NCI-H1694 treated with DMSO at 0.1 percent for 48 hours (cell line): ENCODE data around the gene AIFM3.
"Not testable (repeated sequence)": the region's sequence is repeated elsewhere in the genome, so short reads cannot be mapped to it uniquely, and the experiment has no call there.

Experiments
- DNase-seq: peaks from one replicate; lab custom pipeline; 2025; lab: John Stamatoyannopoulos, UW

The AIFM3 gene

GRCh38 chr22:20957683-20958431 is 9.2 kb upstream of the AIFM3 start:
- DNase-seq: no peak

DNA sequence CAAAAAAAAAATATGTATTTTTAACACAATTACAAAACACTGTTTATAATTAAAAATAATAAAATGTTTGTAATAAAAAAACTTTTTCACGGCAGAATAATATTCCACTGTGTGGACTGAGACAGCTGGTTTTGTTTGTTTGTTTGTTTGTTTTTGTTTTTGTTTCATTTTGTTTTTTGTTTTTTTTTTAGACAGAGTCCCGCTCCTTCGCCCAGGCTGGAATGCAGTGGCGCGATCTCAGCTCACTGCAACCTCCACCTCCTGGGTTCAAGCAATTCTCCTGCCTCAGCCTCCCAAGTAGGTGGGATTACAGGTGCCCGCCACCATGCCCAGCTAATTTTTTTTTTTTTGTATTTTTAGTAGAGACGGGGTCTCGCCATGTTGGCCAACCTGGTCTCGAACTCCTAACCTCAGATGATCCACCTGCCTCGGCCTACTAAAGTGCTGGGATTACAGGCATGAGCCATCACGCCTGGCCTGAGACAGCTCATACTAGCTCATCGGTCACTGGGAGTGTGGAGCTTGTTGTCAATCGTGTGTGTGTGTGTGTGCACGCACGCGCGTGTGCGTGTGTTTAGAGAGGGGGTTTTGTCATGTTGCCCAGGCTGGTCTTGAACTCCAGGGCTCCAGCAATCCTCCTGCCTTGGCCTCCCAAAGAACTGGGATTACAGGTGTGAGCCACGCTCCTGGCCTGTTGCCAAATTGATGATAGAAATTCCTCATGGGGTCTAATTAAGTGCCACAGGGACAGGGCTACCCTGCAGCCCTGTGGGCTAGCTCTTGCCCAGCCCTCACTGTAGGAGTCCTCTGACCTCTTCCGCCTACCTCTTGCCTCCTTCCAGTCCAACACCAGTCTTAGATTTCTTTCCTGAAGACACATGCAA is 7.2 kb upstream of the AIFM3 start:
- DNase-seq: no peak

DNA sequence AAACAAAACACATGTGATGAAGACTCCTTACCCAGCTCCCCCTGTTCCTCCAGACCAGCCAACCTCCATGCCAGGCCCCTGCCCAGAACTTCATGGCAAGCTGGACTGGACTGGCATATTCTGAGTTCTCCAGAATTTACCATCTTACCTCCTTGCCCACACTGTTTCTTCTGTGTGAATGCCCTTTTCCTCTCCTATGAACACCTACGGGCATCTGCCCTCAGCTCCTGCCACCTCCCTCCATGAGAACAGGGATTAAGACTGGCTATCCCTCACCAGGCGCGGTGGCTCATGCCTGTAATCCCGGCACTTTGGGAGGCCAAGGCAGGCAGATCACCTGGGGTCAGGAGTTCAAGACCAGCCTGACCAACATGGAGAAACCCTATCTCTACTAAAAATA is 6.4 kb upstream of the AIFM3 start:
- DNase-seq: no peak

DNA sequence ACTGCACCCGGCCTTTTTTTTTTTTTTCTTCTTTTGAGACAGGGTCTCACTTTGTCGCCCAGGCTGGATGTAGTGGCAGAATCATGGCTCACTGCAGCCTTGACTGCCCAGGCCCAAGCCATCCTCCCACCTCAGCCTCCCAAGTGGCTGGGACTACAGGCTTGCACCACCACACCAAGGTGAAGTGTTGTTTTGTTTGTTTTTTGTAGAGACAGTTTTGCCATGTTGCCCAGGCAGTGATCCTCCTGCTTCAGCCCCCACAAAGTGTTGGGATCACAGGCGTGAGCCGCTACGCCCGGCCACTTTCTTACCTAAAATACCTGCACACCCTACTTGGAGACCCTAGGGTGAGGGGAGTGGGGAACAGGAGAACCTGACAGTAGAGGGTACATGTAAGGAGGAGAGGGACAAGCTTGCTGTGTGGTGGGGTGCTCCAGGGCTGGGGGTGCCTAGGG is 4.5 kb upstream of the AIFM3 start:
- DNase-seq: no peak

DNA sequence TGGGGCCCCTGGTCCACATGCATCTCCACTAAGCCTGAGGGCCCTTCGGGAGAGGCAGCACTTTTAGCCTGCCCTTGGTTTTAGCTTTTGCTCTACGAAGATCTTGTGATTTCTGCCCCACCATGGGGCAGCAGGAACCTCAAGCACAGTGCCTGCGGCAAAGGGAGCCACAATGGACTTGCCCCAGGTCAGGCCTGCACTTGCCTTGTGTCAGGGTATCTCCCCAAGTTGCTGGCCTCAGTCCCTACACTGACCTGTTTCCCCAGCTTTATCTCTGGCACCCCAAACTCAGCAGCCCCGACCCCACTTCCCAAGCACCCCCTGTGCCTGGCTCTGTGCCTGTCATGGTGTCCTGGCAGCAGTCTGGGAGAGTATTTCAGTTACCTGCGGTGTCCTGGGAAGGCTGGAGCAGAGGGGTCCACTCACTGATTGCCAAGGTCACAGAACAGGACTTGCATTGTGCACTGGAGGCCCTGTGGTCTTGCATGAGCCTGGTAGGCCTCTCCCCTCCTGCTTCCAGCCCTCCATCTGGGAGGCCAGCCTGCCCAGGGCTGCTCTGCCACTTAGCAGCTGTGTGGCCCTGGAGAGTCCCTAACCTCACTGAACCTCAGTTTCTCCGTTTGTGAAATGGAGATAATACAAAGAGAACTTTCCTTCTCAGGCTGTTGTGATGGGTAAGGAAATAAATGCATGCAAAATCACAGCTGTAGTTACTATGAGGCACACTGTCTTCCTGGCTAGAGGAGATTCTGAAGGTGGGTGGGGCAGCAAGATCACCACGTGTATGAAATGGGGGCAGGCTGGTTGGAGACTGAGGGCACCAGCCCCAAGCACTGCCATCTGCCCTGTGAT is 3.6 kb upstream of the AIFM3 start:
- no peak for DNase-seq

DNA sequence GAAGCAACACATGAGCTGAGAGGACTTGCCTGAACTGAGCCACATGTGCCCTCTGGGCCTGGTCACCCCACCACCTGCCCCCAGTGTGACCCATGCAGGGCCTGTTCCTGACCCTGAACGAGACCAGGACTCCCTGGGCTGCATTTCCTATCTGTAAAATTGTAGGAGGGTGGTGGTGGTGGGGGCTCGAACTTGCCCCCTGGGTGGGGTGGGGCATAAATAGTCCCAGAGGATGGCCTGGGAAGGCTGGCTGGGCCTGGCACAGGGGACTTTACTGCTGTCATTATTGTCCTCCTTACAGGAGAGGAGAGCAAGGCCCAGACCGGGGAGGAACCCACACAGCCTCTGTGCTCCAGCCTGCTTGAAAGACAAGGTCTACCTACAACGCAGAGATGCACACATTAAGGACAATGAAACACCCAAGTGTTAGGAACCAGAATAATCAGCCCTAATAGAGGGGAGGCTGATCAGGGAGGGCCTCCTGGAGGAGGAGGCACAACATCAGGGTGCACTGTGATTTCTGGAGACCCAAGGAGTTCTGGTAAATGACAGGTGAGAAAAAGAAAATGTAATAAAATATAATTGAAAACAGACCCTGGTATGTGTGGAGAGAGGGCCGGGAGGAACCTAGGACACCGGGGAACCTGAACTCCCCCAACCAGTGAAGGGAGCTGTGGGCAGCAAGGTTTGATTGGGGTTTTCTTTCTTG is 2.8 kb upstream of the AIFM3 start:
- no peak for DNase-seq

DNA sequence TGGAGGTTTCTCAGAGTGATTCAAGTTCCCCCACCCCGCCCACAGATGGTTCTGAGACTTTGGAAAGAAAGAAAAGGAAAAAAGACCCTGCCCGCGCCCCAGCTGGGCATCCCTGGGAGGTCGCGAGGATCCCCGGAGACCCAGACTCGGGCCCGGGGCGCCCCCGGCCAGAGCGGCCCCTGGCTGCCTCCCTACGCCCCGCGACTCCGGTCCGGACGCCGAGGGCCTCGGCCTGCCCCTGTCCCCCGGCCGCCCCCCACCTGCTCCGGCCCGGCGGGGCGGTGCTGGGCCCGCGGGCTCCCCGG is 2.3 kb upstream of the AIFM3 start:
- no peak for DNase-seq

- DNase-seq: no peak
Observed at GRCh38 chr22:20965104-20965887, 1.8 kb upstream of the AIFM3 start.

DNA sequence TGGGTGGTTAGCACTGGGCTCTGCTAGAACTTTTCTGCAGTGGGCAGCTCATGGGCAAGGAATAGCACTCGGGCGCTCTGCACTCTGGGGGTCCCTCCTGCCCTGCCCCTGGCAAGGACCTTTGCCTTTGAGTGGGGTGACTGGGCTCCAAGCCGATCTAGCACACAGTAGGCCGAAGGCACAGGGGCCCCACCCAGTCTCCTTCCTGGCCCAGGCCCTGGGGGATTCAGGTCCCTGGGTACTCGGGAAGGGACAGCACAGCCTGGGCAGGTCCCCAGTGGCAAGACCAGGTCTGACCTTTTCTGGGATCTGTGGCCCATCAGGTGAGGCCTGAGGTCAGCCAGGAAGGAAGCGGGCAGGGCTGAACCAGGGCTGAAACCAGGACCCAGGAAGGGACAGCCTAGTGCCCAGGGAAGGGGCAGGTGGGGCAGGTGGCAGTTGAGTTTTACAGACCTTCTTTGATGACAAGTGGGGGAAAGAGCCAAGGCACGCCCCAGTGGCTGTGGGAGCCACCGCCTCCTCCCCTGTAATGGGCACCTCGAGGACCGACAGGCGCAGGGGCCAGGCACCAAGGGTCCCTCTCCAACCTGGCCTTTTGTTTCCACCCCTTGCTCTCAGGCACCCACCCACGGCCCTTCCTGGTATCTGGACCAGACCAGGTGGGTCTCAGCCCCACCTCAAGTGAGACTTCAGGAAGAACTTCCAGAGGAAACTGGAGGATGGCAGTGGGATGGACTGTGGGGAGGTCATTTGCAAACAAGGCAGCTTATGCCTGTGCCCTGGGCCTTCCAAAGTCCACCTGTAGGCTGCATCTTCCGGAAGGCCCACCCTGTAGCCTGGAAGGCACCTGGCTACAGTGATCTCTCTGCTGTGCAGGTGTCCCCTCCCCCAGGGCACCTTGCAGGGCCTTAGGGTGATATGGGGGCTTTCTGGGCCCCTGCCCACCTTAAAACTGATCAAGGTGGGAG is 883 bp upstream of the AIFM3 start:
- DNase-seq: no peak

DNA sequence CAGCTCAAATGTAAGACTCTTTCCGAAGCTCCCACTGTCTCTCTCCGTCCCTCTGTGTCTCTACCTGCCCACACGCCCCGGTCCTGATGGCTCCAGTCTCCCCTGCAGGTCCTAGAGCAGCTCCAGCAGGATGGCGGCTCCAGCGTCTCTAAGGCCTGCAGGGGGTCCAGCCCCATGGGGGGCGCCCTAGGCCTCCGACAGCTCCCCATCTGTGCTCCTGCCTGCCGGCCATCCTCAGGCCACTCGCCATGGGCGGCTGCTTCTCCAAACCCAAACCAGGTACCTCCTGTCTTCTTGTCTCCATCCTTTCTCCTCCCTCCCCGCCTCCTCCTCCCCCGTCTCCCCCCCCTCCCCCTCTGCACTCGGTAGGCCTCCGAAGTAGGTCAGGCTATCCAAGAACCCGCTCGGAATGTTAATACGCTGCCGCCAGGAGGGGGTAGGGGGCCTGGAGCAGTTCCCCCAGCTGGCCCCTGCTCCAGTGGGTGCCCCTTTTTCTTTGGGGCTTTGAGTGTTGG is 699 bp downstream of the AIFM3 start:
- DNase-seq: no peak

- DNase-seq: no peak
Observed at GRCh38 chr22:20968281-20968977, 1.4 kb downstream of the AIFM3 start.

GRCh38 chr22:20970939-20971657 is 4.0 kb downstream of the AIFM3 start:
- no peak for DNase-seq

DNA sequence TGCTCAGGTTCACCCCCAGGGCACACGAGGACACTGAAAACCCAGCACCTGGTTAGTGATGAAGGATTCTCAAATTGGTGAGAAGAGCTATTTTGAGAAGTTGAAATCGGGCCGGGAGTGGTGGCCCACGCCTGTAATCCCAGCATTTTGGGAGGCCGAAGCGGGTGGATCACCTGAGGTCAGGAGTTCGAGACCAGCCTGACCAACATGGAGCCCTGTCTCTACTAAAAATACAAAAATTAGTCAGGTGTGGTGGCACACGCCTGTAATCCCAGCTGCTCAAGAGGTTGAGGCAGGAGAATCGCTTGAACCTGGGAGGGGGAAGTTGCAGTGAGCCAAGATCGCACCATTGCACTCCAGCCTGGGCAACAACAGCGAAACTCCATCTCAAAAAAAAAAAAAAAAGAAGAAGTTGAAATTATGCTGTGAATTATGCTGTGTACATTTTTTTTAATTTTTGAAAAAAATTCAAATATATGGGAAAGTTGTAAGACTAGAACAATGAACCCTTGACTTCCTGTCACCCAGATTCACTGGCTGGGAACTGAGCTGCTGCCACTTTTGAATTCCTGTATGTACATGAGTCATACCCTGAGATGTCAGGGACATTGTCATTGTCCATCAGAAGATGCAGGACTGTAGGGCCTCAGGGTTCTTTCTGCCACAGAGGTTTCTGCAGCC is 5.1 kb downstream of the AIFM3 start:
- DNase-seq: not testable (repeated sequence)

GRCh38 chr22:20972933-20973577 is 6.0 kb downstream of the AIFM3 start:
- no peak for DNase-seq

GRCh38 chr22:20973634-20974286 is 6.7 kb downstream of the AIFM3 start:
- DNase-seq: no peak

GRCh38 chr22:20974336-20974955 is 7.4 kb downstream of the AIFM3 start:
- DNase-seq: no peak
